HG03196 (cell line): ENCODE results near the gene KLHL25.

Source experiments
- ATAC-seq: cut with Tn5 transposase; IDR thresholded peaks from one replicate; pipeline ENCODE4 v1.9.1; 2021; ENCODE audit not compliant: unreplicated experiment

The KLHL25 gene

DNA sequence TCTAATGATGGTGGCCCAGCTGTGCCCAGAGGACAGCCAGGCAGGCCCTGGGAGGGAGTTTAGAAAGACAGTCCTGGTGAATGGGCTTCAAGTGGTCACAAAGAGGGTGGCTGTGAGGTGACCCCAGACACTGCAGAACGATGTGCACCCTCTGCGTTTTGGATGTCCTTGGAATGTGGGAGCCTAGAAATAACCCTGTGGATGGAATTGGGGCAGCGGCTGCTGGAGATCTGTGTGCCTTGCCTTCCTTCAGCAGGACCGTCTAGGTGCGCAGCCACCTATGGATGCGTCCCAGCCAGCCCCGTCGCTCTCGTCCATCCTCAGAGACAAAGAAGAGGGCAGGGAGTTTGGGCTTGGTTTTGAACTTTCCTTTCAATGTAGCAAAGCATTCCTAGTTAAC is 46.5 kb downstream of the KLHL25 start:
- no peak for ATAC-seq

DNA sequence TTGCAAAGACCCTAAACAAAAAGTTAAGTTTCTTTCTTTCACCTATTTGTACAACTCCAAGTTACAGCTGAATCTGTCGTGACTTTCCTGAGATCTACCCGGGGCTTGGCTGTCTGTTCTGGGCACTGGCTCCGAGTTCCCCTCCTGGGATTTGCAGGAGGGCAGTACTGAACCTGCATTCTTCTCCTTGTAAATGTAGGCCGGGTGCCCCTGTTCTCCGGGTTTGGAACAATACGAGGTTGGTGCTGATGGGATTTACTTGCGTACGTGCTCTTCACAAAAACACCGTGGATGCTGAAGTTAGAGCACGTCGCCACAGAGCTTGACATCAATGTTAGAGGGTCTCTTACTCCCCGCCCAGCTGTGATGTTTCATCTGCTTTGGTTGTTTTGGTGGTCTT is 48.1 kb downstream of the KLHL25 start:
- ATAC-seq: no peak

DNA sequence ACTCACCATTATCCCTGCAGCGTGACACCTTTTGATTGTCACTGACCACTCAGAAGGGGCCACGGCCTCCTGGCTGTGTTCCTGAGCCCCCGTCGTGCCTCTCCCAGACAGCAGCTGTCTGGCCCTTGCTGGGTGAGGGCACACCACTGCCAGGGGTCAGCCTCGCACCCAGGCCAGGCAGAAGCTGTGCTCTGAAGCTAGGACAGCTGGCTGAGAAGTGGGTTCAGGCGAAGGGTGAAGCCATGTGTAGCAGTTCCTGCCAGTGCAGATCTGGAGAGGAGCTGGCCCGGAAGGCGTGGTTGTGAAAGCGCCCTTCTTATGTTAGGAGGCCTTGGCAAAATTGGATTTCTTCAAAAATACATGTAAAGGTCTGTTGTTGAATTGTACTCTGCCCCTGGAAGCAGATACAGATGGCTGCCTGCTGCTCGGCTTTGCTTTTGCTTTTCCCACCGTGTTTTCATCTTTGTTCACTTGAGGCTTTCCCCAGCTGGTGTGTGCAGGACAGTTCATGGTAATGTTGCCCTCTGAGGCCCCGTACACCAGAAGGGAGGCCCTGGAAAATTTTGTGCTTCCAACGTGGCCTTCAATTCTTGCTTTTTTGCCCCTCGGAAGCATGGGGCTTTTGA is 49.1 kb downstream of the KLHL25 start:
- no peak for ATAC-seq

DNA sequence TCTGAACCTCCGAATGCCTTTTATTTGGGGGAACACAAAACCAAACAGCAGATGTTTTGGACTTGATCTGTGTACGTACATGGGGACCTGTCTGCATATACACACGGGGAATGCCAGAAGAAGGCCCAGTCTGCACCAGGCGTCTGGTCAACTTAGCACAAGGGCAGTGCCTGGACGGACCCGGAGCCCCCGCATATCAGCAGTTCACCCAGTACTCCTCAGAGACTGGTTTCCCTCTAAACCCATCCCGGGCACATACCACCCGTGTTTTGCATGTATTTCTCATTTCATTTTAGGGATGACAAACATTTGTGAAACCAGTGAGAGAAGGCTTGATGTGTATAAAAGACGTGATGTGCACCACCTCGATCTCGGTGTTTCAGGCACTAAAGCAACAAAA is 49.7 kb downstream of the KLHL25 start:
- no peak for ATAC-seq

DNA sequence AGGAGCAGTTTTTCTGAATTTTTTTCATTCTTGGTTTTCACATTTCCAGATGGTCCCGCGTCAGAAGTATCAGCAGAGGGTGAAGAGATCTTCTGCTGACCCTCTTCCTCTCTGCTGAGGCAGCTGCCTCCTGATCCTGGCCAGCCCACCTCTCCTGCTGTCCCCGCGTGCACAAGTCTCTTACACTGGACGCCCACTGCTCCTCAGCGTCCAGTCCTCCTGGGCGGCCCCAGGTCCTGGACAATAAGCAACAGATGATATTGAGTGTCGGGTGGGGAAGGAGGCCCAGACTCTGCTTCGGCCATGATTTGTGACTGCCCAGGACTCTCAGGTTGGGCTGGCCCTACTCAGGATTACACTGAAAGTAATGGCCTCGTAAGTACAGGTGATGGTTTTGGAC is 50.1 kb downstream of the KLHL25 start:
- ATAC-seq: no peak

DNA sequence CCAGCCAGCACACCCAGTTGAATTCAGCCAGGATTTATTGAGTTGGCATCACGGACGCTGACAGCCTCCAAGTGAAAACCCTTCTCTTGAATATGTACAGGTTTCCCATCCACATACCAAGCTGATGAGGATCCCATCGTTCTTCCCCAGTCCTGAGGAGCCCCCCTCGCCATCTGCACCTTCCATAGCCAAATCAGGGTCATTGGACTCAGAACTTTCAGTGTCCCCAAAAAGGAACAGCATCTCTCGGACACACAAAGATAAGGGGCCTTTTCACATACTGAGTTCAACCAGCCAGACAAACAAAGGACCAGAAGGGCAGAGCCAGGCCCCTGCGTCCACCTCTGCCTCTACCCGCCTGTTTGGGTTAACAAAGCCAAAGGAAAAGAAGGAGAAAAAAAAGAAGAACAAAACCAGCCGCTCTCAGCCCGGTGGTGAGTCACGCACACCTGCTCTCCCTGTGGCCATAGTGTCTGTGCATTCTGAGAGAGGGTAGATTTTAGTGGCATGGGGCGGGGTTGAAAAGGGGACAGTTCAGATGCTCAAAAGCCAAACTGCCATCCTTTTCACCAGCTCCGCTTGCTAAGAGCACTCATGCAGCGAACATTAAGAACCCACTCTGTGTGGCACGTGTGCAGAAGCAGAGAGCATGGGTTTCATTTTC is 51.2 kb downstream of the KLHL25 start:
- ATAC-seq: no peak

DNA sequence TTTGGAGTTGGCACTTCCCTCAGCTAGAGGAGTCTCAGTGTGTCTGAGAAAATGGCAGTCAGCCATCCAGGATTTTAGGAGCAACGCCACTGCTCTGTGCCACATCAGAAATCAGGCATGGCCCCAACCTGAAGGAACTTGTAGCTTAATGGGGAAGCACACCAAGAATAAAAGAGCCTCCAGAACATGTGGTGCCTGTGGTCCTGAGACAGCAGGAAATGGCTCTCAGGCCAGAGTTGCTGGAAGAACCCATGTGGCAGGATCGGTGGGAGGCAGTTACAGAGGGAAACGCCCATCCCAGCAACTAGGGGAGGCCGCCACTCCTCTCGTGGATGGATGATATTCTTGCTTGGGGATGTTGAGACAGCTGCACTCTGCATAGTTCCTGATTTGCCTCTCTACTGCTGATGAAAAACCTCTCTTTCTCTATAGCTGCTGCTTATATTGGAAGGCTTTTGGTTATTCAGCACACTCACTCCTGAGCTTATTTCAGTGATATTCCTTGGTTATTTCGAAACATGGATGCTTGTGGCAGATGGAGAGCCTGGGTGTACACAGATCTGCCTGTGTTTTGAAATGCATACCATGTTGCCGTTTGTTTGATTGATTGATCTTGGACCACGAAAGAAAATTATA is 52.4 kb downstream of the KLHL25 start:
- no peak for ATAC-seq

DNA sequence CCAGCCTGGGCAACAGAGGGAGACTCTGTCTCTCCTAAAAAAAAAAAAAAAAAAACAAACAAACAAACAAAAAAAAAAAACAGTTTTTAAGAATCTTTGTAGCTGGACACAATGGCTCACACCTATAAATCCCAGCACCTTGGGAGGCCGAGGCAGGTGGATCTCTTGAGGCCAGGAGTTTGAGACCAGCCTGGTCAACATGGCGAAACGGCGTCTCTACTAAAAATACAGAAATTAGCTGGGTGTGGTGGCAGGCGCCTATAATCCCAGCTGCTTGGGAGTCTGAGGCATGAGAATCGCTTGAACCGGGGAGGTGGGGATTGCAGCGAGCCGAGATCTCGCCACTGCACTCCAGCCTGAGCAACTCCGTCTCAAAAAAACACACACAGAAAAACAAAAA is 53.1 kb downstream of the KLHL25 start:
- no peak for ATAC-seq

DNA sequence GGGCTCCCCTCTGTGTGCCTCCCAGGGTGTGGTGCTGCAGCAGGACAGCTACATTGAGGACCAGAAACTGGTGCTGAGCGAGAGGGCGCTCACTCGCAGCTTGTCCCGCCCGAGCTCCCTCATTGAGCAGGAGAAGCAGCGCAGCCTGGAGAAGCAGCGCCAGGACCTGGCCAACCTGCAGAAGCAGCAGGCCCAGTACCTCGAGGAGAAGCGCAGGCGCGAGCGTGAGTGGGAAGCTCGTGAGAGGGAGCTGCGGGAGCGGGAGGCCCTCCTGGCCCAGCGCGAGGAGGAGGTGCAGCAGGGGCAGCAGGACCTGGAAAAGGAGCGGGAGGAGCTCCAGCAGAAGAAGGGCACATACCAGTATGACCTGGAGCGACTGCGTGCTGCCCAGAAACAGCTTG is 53.7 kb downstream of the KLHL25 start:
- no peak for ATAC-seq

DNA sequence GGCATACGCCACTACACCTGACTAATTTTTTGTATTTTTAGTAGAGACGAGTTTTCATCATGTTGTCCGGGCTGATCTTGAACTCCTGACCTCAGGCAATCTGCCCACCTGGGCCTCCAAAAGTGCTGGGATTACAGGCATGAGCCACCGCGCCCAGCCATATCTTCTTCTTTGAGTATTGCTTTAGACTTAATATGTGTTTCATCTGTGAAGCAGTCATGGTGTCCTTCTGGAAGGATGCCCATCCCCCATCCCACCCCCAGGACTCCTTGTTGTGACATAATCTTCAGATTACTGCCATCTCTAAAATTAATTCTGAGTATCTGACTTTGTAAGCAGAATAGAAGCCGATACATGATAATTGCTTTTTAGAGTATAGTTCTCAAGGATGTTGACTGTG is 57.7 kb downstream of the KLHL25 start:
- ATAC-seq: no peak

DNA sequence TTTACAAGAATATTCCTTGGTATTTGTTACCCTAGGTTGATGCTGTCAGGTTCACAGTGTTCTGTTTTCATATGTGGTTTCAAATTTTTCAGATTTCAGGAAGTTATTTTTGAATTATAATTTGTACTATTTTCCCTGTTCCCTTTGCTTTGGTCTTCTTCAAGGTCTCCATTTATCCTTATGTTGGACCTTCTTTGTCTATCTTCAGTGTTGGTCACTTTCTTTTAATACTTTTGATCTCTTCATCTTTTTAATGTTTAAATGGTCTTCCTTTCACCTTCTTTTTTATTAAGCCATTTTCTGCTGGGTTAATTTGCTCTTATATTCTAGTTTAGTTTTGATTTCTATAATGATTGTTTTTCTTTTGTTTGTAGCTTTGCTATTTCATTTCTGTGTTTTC is 61.3 kb downstream of the KLHL25 start:
- ATAC-seq: no peak

DNA sequence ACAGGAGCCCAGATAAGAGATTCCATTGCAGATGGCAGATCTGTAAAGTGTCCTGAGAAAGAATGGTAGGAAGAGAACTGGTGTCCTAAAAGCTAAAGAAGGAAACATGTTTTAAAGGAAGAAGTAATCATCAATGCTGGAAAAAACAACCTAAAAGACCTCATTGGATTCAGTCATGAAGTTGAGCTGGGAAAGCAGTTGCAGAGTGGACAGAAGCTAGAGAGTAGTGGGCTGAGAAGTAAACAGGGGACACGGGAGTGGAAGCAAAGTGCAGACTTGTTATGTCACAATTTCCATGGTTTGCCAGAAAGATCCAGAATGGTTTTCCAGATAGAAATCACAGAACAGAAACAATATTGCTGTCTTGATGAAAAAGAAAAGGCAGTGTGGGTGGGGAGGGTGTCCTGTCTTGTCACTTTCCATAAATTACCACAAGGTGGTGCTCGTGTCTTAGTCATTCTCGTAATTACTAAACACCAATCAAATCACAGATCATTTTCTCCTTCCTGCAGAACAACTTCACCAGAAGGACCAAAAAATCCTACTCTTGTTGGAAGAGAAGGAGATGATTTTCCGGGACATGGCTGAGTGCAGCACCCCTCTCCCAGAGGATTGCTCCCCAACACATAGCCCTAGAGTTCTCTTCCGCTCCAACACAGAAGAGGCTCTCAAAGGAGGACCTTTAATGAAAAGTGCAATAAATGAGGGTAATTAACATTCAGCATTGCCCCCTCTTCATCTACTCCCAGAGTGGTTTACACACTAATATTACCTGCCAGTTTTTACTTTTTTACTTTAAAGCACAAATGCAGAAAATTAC is 64.5 kb downstream of the KLHL25 start:
- peak; percentile 65 for ATAC-seq

DNA sequence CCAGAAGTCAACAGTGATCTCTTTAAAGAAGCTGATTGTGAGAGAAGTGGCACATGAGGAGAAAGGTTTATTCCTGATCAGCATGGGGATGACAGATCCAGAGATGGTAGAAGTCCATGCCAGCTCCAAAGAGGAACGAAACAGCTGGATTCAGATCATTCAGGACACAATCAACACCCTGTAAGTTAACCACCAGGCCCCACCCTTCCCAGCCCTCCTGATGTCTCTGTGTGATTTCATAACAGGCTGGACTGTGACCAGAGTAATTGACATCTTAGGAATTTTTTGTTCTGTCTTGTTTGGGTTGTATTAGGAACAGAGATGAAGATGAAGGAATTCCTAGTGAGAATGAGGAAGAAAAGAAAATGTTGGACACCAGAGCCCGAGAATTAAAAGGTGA is 67.7 kb downstream of the KLHL25 start:
- ATAC-seq: no peak

DNA sequence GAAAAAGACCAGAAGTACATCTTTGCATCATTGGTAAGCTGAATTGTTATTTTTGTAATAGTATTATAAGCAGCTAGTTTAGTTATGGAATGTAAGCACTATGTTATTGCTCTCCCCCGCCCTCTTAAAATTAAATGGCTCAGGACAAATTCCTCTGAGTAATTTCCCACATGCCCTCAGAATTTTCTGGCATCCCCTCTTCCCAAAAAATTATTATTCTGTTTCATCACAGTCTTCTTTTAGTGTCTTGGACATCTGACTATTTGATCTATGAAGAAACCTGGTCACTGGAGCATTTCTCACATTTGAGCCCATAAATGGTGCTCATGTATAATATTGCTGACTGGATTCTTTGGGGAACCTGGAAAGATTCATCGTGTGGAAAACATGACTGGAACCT is 68.3 kb downstream of the KLHL25 start:
- ATAC-seq: no peak

DNA sequence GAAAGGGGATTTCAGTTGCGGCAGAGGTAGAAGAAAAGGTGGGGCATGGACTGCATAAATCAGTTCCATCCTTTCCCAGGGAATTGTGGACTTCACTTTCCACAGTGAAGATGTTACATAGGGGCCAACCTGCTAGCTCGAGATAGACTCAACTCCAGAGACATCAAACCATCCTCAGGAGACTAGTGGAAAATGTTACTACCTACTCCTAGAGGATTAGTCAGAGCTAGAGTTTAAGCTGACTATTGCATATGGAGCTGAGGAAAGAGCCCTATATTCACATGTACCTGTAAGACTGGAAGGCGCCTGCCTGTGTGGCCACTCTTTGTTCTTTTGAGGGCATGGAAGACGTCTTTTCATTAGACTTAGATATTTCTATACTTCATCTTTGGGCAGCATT is 69.2 kb downstream of the KLHL25 start:
- ATAC-seq: no peak

DNA sequence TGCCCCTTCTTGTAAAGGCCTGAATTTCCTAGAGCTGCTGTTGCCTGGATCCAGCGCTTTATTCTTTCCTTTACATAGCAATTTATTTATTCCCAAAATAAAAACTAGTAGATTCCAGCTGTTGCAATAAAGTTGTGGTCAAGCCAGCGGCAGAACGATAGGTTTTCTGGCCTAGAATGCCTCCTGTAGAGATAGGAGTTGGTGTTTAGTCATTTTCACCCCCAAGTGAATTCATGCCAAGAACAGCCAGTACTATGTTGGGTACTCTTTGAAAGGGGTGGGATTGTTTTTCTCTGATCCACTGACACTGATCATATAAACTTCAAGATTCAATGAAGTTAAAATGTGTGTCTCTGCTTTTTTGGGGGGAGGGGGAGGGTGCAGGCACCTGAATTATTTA is 69.7 kb downstream of the KLHL25 start:
- ATAC-seq: no peak

DNA sequence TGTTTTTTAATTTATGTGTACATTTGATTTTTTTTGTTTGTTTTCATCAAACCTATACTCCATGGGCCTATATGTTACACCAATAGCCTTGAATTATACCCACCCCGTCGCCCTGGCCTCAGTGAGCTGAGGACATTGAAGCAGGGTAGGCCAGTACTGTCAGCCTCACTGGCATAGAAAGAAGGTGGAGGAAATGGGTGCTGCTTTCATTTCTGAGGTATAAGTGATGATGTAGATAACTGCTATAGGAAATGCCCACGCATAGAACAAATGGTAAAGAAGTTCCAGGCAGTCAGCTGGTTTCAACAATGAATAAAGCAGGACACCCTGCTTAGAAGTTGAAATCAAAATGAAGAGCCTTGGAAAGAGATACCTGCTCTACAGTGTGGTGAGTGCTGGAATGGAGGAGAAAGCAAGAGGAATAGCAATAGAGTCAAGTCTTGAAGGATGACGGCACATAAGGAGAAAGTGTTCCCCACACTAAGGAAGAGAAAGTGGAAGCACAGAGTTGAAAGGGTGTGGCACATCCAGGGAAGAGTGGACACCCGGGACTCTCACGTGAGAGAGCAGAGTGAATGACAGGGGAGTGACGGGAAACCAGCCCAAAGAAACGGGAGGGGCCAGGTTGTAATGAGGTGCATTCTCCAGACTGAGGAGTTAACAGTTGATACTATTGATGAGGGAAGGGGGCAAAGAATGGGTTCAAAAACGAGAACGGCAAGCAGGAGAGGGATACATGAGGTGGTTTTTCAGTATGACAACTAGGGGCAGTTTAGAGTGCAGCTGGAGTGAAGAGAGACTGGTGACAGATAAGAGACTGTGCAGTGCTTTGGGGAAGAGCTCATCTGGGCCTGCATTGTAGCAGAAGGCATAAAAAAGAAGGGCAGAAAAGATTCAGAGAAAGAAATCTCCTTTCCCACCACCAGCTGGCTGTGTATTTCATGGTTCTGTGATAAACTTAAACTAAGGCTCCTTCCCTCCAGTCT is 70.5 kb downstream of the KLHL25 start:
- ATAC-seq: no peak

DNA sequence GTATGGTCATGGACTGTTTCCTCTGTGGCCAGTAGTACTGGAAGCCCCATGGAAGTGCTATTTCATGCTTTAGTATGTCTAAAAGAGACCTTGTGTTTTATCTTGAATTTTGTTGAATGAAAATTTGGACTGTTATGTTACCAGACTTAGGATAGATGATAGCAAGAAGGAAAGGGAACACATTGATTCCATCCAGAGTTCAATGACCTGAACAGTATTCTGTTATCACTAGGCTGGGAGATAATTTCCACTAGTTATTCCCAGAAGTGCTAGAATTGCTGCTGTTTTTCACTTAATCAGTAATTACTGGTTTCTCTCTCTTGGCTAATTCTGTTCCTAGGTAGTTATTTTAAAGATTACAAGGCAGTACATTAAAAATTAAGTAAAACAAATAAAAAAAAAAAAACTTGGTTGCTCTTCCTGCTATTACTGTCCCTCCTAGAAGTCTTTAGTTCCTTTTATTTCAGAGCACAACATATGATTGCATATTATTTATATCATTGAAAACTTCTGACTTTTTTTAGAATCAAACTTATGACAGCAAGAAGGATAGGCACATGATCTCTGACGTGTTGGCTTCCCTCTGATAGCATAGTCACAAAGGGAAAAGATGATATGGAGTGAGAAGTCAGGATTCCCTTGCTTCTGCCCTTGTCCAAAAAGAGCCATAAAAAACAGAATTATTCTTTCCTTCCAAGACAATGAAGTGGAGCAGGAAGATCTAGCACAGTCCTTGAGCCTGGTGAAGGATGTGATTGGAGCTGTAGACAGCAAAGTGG is 72.2 kb downstream of the KLHL25 start:
- ATAC-seq: no peak

DNA sequence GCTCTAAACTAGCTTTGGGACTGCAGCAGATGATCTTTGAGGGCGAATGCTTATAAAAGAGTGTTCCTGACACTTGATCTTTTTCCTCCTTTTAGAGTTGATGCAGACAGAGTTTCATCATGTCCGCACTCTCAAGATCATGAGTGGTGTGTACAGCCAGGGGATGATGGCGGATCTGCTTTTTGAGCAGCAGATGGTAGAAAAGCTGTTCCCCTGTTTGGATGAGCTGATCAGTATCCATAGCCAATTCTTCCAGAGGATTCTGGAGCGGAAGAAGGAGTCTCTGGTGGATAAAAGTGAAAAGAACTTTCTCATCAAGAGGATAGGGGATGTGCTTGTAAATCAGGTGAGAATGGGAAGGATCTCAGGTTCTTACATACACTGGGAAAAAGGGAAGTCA is 75.7 kb downstream of the KLHL25 start:
- no peak for ATAC-seq
